Measurements from ENCODE around the gene NAGS.

- TF ChIP-seq POLR2A (IDR thresholded peaks at IDR 0.05; ENCODE audit: low read length), result no peak
- TF ChIP-seq GATA1 (IDR thresholded peaks at IDR 0.05; ENCODE audit: low read depth, low read length), result no peak
Measured at GRCh38 chr17:44011876-44012275, 7.5 kb downstream of the NAGS start.

Measured in erythroblast (primary cell).